Measurements from ENCODE around the gene MFN2.

Gene MFN2

GRCh38 chr1:12009318-12009947 lies 29.2 kb downstream of the MFN2 start:
- TF ChIP-seq TARDBP (IDR thresholded peaks at IDR 0.05) (no peak), ARNT (IDR thresholded peaks at IDR 0.05) (no peak), PKNOX1 (IDR thresholded peaks at IDR 0.05) (no peak), NFRKB (IDR thresholded peaks at IDR 0.05) (no peak), HDGF (IDR thresholded peaks at IDR 0.05; ENCODE audit: borderline replicate concordance) (no peak), ELF4 (IDR thresholded peaks at IDR 0.05) (no peak), BHLHE40 (IDR thresholded peaks at IDR 0.05; ENCODE audit: borderline replicate concordance) (no peak), SUZ12 (IDR thresholded peaks at IDR 0.05) (no peak), CTBP1 (IDR thresholded peaks at IDR 0.05; ENCODE audit: borderline replicate concordance) (no peak), L3MBTL2 (conservative IDR thresholded peaks at IDR 0.05) (no peak), FOXA1 (IDR thresholded peaks at IDR 0.05) (no peak), FOXK2 (IDR thresholded peaks at IDR 0.05) (no peak), ZNF384 (IDR thresholded peaks at IDR 0.05) (no peak), LEF1 (IDR thresholded peaks at IDR 0.05; ENCODE audit: borderline replicate concordance) (no peak), SP1 (IDR thresholded peaks at IDR 0.05) (no peak), FOXM1 (IDR thresholded peaks at IDR 0.05; ENCODE audit: borderline replicate concordance) (no peak)
- ChIA-PET CTCF (no interaction called here), POLR2A (interaction anchor here (0.6 to 3.2 kb wide), 3 partner anchors 10 to 29 kb away, joined by 3 to 9 read pairs (median 9); partner anchors contain the start of genes MFN2 and MIIP)
- no peak for DNase-seq (ENCODE audit: extremely low spot score)

- POLR2A ChIA-PET, result interaction anchor here (2.2 to 3.2 kb wide), 2 partner anchors 8 to 30 kb away, joined by 9 read pairs; partner anchors contain the start of genes MFN2 and MIIP
- TF ChIP-seq BHLHE40 (IDR thresholded peaks at IDR 0.05; ENCODE audit: borderline replicate concordance) (no peak), L3MBTL2 (conservative IDR thresholded peaks at IDR 0.05) (no peak), NFRKB (IDR thresholded peaks at IDR 0.05) (no peak), LEF1 (IDR thresholded peaks at IDR 0.05; ENCODE audit: borderline replicate concordance) (no peak), PKNOX1 (IDR thresholded peaks at IDR 0.05) (no peak), ARNT (IDR thresholded peaks at IDR 0.05) (no peak), ELF4 (IDR thresholded peaks at IDR 0.05) (no peak)
Measured at GRCh38 chr1:12010746-12011570, 30.7 kb downstream of the MFN2 start.

DNA sequence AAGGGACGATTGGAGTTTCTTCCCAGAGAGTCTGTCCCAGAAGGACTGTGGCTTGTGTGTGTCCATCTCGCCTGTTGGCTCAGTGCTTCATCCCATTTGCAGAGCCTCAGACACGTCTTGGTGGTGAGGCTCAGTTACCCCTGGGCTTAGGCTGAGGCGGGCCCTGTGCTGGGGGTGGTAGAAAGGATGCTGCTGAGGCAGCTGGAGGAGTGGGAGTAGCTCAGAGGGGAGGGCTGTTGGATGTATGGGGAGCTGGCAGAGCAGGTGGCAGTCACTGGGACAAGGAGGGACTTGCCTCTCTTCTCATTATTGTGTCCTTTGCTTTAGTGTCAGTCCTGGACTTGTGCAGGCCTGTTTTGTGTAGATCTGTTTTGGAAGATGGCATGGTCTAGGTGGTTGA lies 31.8 kb downstream of the MFN2 start:
- no peak for DNase-seq (ENCODE audit: extremely low spot score)
- CTCF ChIA-PET, result no interaction called here
- POLR2A ChIA-PET, result interaction anchor here (3.2 kb wide), 1 partner anchor 31 kb away, joined by 9 read pairs; the partner anchor contains the start of gene MFN2
- TF ChIP-seq ZNF384 (IDR thresholded peaks at IDR 0.05), result no peak

More at GRCh38 chr1:12010746-12011570, 30.7 kb downstream of the MFN2 start:
- DNase-seq (ENCODE audit: extremely low spot score), result no peak
- CTCF ChIA-PET, result interaction anchor here (0.6 kb wide), 1 partner anchor 108 kb away, joined by 4 read pairs; no protein-coding TSS in a partner anchor

DNA sequence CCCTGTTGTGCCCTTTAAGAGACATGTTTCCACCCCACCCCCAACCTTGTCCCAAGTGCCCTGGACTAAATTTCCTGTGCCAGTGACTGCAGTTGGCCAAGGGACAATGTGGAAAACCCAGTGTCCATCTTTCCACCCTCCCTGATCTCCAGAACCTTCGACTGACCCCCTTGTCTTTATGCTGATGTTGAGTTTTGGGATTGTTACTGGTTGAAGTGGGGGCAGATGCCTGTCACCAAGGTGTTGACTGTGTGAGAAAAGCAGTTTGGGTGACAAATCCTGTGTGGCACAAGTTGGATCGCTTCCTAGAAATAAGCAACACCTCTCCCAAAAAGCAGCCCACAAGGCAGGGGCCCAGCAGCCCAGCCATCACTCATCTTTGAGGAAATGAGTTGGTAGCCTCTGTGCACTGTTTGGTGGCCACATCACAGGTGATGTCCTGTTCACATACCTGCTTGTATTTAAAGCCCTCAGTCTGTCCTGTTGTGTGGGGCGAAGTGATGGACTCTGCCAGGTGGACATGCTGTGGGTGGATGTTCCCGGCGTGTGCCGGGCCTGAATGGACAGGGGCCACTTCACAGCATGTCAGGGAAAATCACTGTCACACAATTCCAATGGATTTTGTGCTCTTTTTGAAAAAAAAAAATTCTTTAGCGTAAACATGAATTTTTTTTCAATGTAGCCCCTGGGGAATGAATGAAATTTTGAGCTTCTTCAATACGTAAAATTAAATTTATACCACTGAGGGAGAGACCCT lies 32.5 kb downstream of the MFN2 start:
- ChIA-PET POLR2A (interaction anchor here (3.2 kb wide), 1 partner anchor 32 kb away, joined by 9 read pairs; the partner anchor contains the start of gene MFN2), CTCF (no interaction called here)
- DNase-seq (ENCODE audit: extremely low spot score), result no peak
- no peak for TF ChIP-seq L3MBTL2 (conservative IDR thresholded peaks at IDR 0.05)
- TF ChIP-seq TARDBP (IDR thresholded peaks at IDR 0.05), result no peak
- TF ChIP-seq HDGF (IDR thresholded peaks at IDR 0.05; ENCODE audit: borderline replicate concordance), result no peak
- no peak for TF ChIP-seq NFRKB (IDR thresholded peaks at IDR 0.05)
- no peak for TF ChIP-seq CTBP1 (IDR thresholded peaks at IDR 0.05; ENCODE audit: borderline replicate concordance)
- no peak for TF ChIP-seq SP1 (IDR thresholded peaks at IDR 0.05)
- no peak for TF ChIP-seq ZNF384 (IDR thresholded peaks at IDR 0.05)
- no peak for TF ChIP-seq ARNT (IDR thresholded peaks at IDR 0.05)
- no peak for TF ChIP-seq FOXM1 (IDR thresholded peaks at IDR 0.05; ENCODE audit: borderline replicate concordance)
- TF ChIP-seq PKNOX1 (IDR thresholded peaks at IDR 0.05), result no peak
- no peak for TF ChIP-seq LEF1 (IDR thresholded peaks at IDR 0.05; ENCODE audit: borderline replicate concordance)
- no peak for TF ChIP-seq SUZ12 (IDR thresholded peaks at IDR 0.05)
- TF ChIP-seq FOXA1 (IDR thresholded peaks at IDR 0.05), result no peak
- no peak for TF ChIP-seq BHLHE40 (IDR thresholded peaks at IDR 0.05; ENCODE audit: borderline replicate concordance)

DNA sequence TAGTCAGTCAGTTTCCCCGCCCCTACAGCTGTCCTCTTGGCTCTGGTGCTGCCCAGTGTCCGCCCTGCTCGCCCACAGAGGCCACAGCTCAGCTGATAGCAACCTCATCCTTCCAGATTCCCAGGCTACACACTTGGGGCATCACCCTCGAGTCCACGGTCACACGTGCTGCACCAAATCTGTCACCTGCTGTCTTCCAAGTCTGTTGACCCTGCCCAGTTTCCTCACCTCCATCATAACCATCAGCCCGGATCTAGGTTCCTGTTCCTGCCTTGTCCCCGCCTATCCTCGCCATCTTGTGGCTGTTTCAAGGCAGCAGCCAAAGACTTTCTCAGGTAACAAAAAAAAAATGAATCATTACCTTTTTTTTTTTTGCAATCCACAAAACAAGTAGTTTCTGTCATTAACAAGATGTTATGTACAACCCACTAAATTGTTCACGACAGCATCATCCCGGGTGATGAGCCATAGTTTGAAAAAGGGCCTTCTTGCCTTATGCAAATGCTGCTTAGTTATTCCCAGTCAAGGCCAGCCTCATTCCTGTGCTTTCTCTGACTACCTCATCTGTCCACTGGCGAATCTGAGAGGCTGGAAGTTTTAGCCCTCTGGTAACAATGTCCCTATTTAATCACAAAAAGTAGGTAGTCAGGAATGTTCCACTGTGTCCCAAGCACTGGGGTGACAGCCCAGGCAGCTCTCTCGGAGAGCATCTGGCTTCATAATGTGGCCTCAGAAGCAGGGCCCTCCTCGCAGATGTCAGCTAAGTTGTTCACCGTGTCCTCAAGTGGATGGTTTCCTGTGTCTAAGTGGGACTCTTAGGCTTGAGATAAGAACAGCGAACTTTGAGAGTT lies 34.1 kb downstream of the MFN2 start:
- POLR2A ChIA-PET, result no interaction called here
- no peak for DNase-seq (ENCODE audit: extremely low spot score)
- CTCF ChIA-PET, result no interaction called here
- TF ChIP-seq ELF4 (IDR thresholded peaks at IDR 0.05) (no peak), FOXK2 (IDR thresholded peaks at IDR 0.05) (no peak), L3MBTL2 (conservative IDR thresholded peaks at IDR 0.05) (no peak), CTBP1 (IDR thresholded peaks at IDR 0.05; ENCODE audit: borderline replicate concordance) (no peak), FOXA1 (IDR thresholded peaks at IDR 0.05) (no peak), SP1 (IDR thresholded peaks at IDR 0.05) (no peak), SUZ12 (IDR thresholded peaks at IDR 0.05) (no peak), ZNF384 (IDR thresholded peaks at IDR 0.05) (no peak), FOXM1 (IDR thresholded peaks at IDR 0.05; ENCODE audit: borderline replicate concordance) (no peak), HDGF (IDR thresholded peaks at IDR 0.05; ENCODE audit: borderline replicate concordance) (no peak)
